Lower leg skin (tissue), 4 donors: Measurements from ENCODE around the gene HMGXB3. TPM values are rescaled to one million over a fixed set of nuclear protein-coding genes. Genes with fewer than 3 reads are reported as not detected.
A peak's percentile ranks its signal among the peaks of the same experiment; 100 is the strongest.

Experiments used
- DNase-seq, 2 donors: peaks; one replicate each; pipeline ENCODE4 v3.0.0-alpha.2; 2019; ENCODE audit warnings: low spot score in 2 of 2
- H3K4me3 ChIP-seq: fragments of 200-600 bp; sonication (generic); 2 replicates; pipeline ENCODE4 v1.5.1; 2017; ENCODE audit warnings: mild to moderate bottlenecking, low read depth; ENCODE audit not compliant: poor library complexity, severe bottlenecking
- POLR2A ChIP-seq, 2 donors: fragments of 450-650 bp; IDR thresholded peaks; one replicate each; pipeline ENCODE4 v1.6.1; 2016 to 2017; ENCODE audit warnings: antibody characterized with exemption in 2 of 2, mild to moderate bottlenecking in 1 of 2, moderate library complexity in 1 of 2
- WGBS, 2 donors: methylation state at CpG; one replicate each; pipeline ENCODE4 v1.1.5; 2018; 5-methylcytosine and 5-hydroxymethylcytosine counted together
- intact Hi-C: fragments of 100-400 bp; cut with DNase I; formaldehyde crosslinking; loops from one replicate; pipeline ENCODE4 v1.15.0; 2023; ENCODE audit warnings: low total_unique reads
- total RNA-seq, 4 donors: library from RNA; depleted of rRNA; stranded (reverse); fragments of >200 nt; gene quantifications; one replicate each; pipeline ENCODE4 v1.1.0, GENCODE V29; 2016
- TF ChIP-seq, protein P1 (sequence below), 3 donors: fragments of 450-650 bp; IDR thresholded peaks; one replicate each; pipeline ENCODE4 v1.5.1; 2016; ENCODE audit warnings: antibody characterized with exemption in 3 of 3, mild to moderate bottlenecking in 3 of 3, moderate library complexity in 2 of 3

Gene HMGXB3
- total RNA-seq, 4 donors from 2014 or later = 24.6 to 32.0 (median 26.1) TPM

DNA sequence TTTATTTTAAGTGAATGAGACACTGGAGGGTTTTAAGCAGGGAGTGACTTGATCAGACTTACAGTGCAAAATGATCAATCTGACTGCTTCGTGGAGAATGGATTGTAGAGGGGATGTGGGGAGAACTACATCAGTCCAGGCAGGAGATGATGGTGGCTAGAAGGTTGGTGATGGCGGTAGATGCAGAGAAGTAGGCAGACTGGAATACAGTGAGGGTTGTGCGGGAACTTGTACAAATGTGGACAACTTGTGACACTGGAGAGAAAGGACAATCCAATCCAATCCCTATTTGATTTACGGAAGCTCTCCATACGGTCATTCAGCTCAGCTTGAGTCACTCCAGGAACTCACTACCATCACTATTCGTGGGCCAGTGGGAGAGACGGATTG, 678 bp upstream of the HMGXB3 start:
- peak overlapping the region; percentile 87 for H3K4me3 ChIP-seq
- intact Hi-C loops = loop anchor here (10.0 kb wide), 1 partner anchor 365 kb away; no protein-coding TSS in a partner anchor
- no peak for DNase-seq
- TF ChIP-seq, protein P1, sequence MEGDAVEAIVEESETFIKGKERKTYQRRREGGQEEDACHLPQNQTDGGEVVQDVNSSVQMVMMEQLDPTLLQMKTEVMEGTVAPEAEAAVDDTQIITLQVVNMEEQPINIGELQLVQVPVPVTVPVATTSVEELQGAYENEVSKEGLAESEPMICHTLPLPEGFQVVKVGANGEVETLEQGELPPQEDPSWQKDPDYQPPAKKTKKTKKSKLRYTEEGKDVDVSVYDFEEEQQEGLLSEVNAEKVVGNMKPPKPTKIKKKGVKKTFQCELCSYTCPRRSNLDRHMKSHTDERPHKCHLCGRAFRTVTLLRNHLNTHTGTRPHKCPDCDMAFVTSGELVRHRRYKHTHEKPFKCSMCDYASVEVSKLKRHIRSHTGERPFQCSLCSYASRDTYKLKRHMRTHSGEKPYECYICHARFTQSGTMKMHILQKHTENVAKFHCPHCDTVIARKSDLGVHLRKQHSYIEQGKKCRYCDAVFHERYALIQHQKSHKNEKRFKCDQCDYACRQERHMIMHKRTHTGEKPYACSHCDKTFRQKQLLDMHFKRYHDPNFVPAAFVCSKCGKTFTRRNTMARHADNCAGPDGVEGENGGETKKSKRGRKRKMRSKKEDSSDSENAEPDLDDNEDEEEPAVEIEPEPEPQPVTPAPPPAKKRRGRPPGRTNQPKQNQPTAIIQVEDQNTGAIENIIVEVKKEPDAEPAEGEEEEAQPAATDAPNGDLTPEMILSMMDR (IDR thresholded peaks at IDR 0.05) = no peak
- no peak for TF ChIP-seq POLR2A (IDR thresholded peaks at IDR 0.05)
- whole genome bisulfite sequencing, 2 donors = 16% methylated on average over 7 of the region's 7 CpGs

DNA sequence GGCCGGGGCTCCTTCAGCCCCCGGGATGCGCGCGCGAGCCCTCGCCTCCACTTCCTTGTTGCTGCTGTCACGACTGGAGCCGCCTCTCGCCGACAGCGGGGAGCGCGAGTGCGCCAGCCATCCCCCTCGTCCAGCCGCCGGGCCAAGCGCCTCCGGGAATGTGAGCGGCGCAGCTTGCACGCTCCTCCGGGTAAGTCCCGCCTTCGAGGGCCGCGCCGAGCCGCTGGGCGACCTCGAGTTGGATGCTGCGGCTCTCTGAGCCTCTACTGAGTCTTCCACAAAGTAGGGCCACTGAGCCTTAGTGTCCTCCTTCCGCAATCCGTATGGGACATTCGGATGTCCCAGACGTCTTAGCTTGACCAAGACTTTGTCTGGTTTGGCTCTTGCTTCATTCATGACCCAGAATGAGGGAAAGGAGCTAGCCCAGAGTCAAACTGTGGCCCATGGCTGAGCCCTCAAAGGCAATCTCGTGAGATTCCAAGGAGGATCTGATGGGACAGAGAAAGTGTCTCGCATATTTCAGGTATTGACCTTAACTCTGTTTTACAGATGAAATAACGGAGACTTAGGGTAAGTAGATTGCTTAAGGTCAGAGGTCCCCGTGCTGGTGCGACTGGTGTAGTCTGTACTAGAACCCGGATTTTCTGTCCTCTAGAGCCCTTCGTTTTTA, 586 bp downstream of the HMGXB3 start:
- WGBS, 2 donors = 0 to 1% methylated on average over 19 to 31 of the region's 44 CpGs
- DNase-seq = peak; percentile 29 to 90
- intact Hi-C loops = no loop called here
- peak overlapping the region; percentile 87 for H3K4me3 ChIP-seq
- TF ChIP-seq, protein P1 (IDR thresholded peaks at IDR 0.05) = no peak
- TF ChIP-seq POLR2A (IDR thresholded peaks at IDR 0.05) = no peak

DNA sequence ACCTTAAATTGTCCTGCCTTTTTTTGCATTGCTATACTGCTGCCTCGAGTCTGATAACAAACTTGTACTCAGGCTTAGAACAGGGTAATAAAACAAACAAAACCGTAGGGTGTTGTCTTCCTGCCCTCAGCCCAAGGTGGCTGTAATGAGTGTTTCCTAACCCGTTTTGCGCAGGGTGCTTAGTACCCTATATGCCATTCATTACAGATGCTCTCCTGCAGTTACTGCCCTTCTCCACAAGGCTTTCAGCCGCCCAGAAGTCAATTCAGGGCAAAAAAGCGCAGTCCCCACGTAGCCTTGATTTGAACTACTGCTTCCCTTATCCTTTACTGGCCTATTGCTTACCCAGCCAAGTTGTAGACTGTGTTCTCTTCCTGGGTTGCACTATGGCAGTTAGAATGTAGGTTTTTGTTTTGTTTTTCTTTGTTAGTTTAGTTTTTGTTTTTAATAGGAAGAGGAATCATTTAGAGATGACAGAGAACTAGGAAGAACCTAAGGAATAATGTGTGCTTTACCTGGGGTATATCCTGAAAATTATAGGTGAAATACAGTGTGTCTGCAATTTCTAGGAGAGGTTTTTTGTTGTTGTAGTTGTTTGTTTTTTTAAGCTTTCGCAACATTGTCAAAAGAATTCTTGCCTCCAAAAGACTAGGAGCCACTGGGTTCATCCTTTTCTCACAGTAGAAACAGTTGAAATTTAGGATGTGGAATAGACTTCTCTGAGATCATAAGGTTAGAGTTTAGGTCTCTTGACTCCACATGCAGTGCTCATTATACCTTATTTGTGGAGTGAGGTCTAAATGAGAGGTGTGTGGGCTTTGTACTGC, 1.3 kb downstream of the HMGXB3 start:
- WGBS, 2 donors = 11 to 13% methylated on average over 8 of the region's 8 CpGs
- DNase-seq = no peak
- H3K4me3 ChIP-seq = no peak overlapping the region
- intact Hi-C loops = no loop called here
- TF ChIP-seq, protein P1 (IDR thresholded peaks at IDR 0.05) = no peak
- no peak for TF ChIP-seq POLR2A (IDR thresholded peaks at IDR 0.05)

DNA sequence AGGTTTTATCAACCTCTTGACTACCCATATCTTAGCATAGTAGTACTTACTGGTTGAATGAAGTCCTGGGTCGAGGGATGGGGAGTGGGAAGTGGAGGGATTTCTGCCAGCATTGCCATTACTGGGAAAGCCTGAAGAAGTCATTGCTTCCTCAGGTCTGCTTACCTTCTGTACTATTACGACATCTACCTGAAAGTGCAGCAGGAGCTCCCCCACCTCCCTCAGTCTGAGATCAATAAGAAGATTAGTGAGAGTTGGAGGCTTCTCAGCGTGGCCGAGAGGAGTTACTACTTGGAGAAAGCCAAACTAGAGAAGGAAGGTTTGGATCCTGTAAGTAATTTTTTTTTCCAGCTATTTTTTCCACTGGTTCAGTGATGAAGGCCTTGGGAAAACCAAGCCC, 5.8 kb downstream of the HMGXB3 start:
- WGBS, 2 donors = 81 to 87% methylated on average over 4 of the region's 4 CpGs
- no peak for TF ChIP-seq POLR2A (IDR thresholded peaks at IDR 0.05)
- TF ChIP-seq, protein P1 (IDR thresholded peaks at IDR 0.05) = no peak
- no peak for DNase-seq
- no peak overlapping the region for H3K4me3 ChIP-seq
- intact Hi-C loops = no loop called here

DNA sequence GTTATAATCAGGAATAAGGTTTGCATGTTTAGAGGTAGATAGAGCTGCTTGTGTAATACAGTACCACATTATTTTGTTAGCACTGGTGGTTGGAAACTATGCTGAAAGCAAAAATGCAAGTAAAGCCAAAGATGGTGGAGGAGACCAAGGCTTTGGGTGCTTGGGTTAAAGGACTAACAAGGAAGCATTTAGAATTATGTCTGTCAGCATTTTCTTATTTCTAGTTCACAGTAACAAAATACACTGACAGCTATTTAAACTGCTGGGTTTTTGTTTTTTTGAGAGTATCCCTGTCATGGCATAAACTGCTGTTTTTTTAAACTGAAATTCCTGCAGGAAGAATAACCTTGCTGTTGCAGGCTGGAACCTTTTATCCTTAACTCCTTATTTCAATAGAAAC, 6.5 kb downstream of the HMGXB3 start:
- H3K4me3 ChIP-seq = no peak overlapping the region
- no peak for TF ChIP-seq POLR2A (IDR thresholded peaks at IDR 0.05)
- TF ChIP-seq, protein P1 (IDR thresholded peaks at IDR 0.05) = no peak
- intact Hi-C loops = no loop called here
- DNase-seq = no peak
